IMR-90 (cell line): ENCODE results near the gene NR1I3. TPM values are rescaled to one million over a fixed set of nuclear protein-coding genes. Genes with fewer than 3 reads are reported as not detected.

Experiments used
- ATAC-seq: fragments of 200-7000 bp; cut with Tn5 transposase; 2 replicates; pipeline ENCODE4 v1.9.1; 2020; ENCODE audit warnings: low read depth, mild to moderate bottlenecking, moderate library complexity
- BruUV-seq: library from RNA; stranded (reverse); fragments of 400-500 nt; replicated peaks from 2 replicates; lab custom pipeline; 2021; lab: Mats Ljungman, UMichigan
- CTCF ChIA-PET: fragments of 300-600 bp; formaldehyde crosslinking; extraction: SDS; loops from one replicate; lab custom pipeline; 2021; ENCODE audit warnings: antibody characterized with exemption; lab: Yijun Ruan, JAX
- POLR2A ChIA-PET: fragments of 300-600 bp; sonication (Branson Sonifier 250); formaldehyde crosslinking; loops from one replicate; lab custom pipeline; 2022; ENCODE audit warnings: antibody characterized with exemption; ENCODE audit not compliant: unreplicated experiment; lab: Charles Lee
- DNase-seq: peaks from one replicate; pipeline ENCODE4 v3.0.0; 2013
- H2AFZ ChIP-seq: replicated peaks from 2 replicates; pipeline ENCODE3; 2013; ENCODE audit warnings: low read length, mild to moderate bottlenecking; ENCODE audit not compliant: poor library complexity
- H2AK5ac ChIP-seq: 2 replicates; pipeline ENCODE4 v1.6.1; 2013; ENCODE audit warnings: low read depth, low read length, inconsistent platforms
- H2AK9ac ChIP-seq: replicated peaks from 2 replicates; pipeline ENCODE3; 2013; ENCODE audit warnings: mild to moderate bottlenecking, low read depth, low read length, moderate library complexity; ENCODE audit not compliant: poor library complexity
- H2BK120ac ChIP-seq: 2 replicates; pipeline ENCODE4 v1.6.1; 2013; ENCODE audit warnings: low read depth, low read length, inconsistent platforms
- H2BK15ac ChIP-seq: 3 replicates; pipeline ENCODE4 v1.6.1; 2013; ENCODE audit warnings: low read depth, low read length, inconsistent platforms
- H2BK20ac ChIP-seq: 2 replicates; pipeline ENCODE4 v1.6.1; 2013; ENCODE audit warnings: low read depth, mild to moderate bottlenecking, inconsistent platforms, low read length, moderate library complexity
- H2BK5ac ChIP-seq: 2 replicates; pipeline ENCODE4 v1.6.1; 2013; ENCODE audit warnings: mild to moderate bottlenecking, low read depth, low read length, inconsistent platforms; ENCODE audit not compliant: poor library complexity, severe bottlenecking
- H3K14ac ChIP-seq: replicated peaks from 2 replicates; pipeline ENCODE4 v1.6.1; 2013; ENCODE audit warnings: low read depth, low read length, inconsistent platforms
- H3K18ac ChIP-seq: 2 replicates; pipeline ENCODE4 v1.6.1; 2013; ENCODE audit warnings: low read depth, low read length, control low read depth
- H3K23ac ChIP-seq: 2 replicates; pipeline ENCODE4 v1.6.1; 2013; ENCODE audit warnings: low read depth, low read length, inconsistent platforms
- H3K27ac ChIP-seq: 2 replicates; pipeline ENCODE4 v1.5.1; 2013; ENCODE audit warnings: mild to moderate bottlenecking, control low read depth, low read length; ENCODE audit not compliant: insufficient read depth
- H3K27me3 ChIP-seq: 2 replicates; pipeline ENCODE4 v1.6.1; 2013; ENCODE audit warnings: low read length; ENCODE audit not compliant: control insufficient read depth, insufficient read depth
- H3K36me3 ChIP-seq: 2 replicates; pipeline ENCODE4 v1.6.1; 2013; ENCODE audit warnings: low read length, mixed read lengths; ENCODE audit not compliant: control insufficient read depth, insufficient read depth
- H3K4ac ChIP-seq: 2 replicates; pipeline ENCODE4 v1.6.1; 2013; ENCODE audit warnings: low read depth, low read length, inconsistent platforms
- H3K4me1 ChIP-seq: 2 replicates; pipeline ENCODE4 v1.6.1; 2013; ENCODE audit warnings: low read length, mixed read lengths; ENCODE audit not compliant: control insufficient read depth, insufficient read depth
- H3K4me2 ChIP-seq: 2 replicates; pipeline ENCODE4 v1.6.1; 2013; ENCODE audit warnings: low read depth, mild to moderate bottlenecking, control low read depth, low read length, moderate library complexity
- H3K4me3 ChIP-seq: 2 replicates; pipeline ENCODE4 v1.5.1; 2013; ENCODE audit warnings: low read depth, mild to moderate bottlenecking, control low read depth, low read length, moderate library complexity; ENCODE audit not compliant: insufficient read depth
- H3K56ac ChIP-seq: 2 replicates; pipeline ENCODE4 v1.6.1; 2013; ENCODE audit warnings: low read length, inconsistent platforms; ENCODE audit not compliant: insufficient read depth; ENCODE audit errors: extremely low read depth
- H3K79me1 ChIP-seq, 2 experiments: 2 replicates each; pipeline ENCODE4 v1.6.1; 2013; ENCODE audit warnings: low read length in 2 of 2, inconsistent platforms in 1 of 2, low read depth in 1 of 2
- H3K9ac ChIP-seq: 2 replicates; pipeline ENCODE4 v1.6.1; 2013; ENCODE audit warnings: low read depth, low read length, control low read depth
- H3K9me1 ChIP-seq: 2 replicates; pipeline ENCODE4 v1.6.1; 2013; ENCODE audit warnings: low read length, inconsistent platforms; ENCODE audit not compliant: insufficient read depth
- H3K9me3 ChIP-seq: 2 replicates; pipeline ENCODE4 v1.6.1; 2013; ENCODE audit warnings: low read length; ENCODE audit not compliant: control insufficient read depth, insufficient read depth
- H4K20me1 ChIP-seq: 2 replicates; pipeline ENCODE4 v1.6.1; 2013; ENCODE audit warnings: low read length, inconsistent platforms; ENCODE audit not compliant: insufficient read depth
- H4K5ac ChIP-seq: 2 replicates; pipeline ENCODE4 v1.6.1; 2013; ENCODE audit warnings: mild to moderate bottlenecking, low read depth, low read length, control low read depth
- H4K8ac ChIP-seq, 2 experiments: 2 replicates each; pipeline ENCODE4 v1.6.1; 2013; ENCODE audit warnings: low read depth in 2 of 2, low read length in 2 of 2, control low read depth in 1 of 2, inconsistent platforms in 1 of 2
- H4K91ac ChIP-seq: 2 replicates; pipeline ENCODE4 v1.6.1; 2013; ENCODE audit warnings: low read depth, low read length, inconsistent platforms; ENCODE audit not compliant: insufficient read depth
- BHLHE40 ChIP-seq: fragments of 150-350 bp; IDR thresholded peaks from 2 replicates; pipeline ENCODE4 v1.6.1; 2016; ENCODE audit warnings: mild to moderate bottlenecking, low read depth, low read length
- CEBPB ChIP-seq: IDR thresholded peaks from 2 replicates; pipeline ENCODE4 v1.6.1; 2012; ENCODE audit warnings: low read depth, low read length, improper control_type of control experiment
- CHD1 ChIP-seq: IDR thresholded peaks from 2 replicates; pipeline ENCODE4 v1.6.1; 2012; ENCODE audit warnings: low read depth, low read length, improper control_type of control experiment
- CTCF ChIP-seq: conservative IDR thresholded peaks from 2 replicates; pipeline ENCODE4 v1.5.1; 2012; ENCODE audit warnings: mild to moderate bottlenecking, low read depth, low read length, improper control_type of control experiment
- ELK1 ChIP-seq: fragments of 150-350 bp; IDR thresholded peaks from 2 replicates; pipeline ENCODE4 v1.6.1; 2016; ENCODE audit warnings: low read depth, mild to moderate bottlenecking, low read length, moderate library complexity, borderline replicate concordance
- FOS ChIP-seq: fragments of 150-350 bp; IDR thresholded peaks from 2 replicates; pipeline ENCODE4 v1.6.1; 2016; ENCODE audit warnings: low read depth, low read length
- MAZ ChIP-seq: IDR thresholded peaks from 2 replicates; pipeline ENCODE4 v1.6.1; 2012; ENCODE audit warnings: low read depth, mild to moderate bottlenecking, low read length, improper control_type of control experiment, moderate library complexity, borderline replicate concordance
- NFE2L2 ChIP-seq: fragments of 150-350 bp; IDR thresholded peaks from 2 replicates; pipeline ENCODE4 v1.6.1; 2016; ENCODE audit warnings: low read depth, mild to moderate bottlenecking, low read length
- POLR2A ChIP-seq: IDR thresholded peaks from 2 replicates; pipeline ENCODE4 v1.6.1; 2012; ENCODE audit warnings: mild to moderate bottlenecking, low read depth, low read length
- RAD21 ChIP-seq: IDR thresholded peaks from 2 replicates; pipeline ENCODE4 v1.6.1; 2012; ENCODE audit warnings: low read length, improper control_type of control experiment
- RCOR1 ChIP-seq: IDR thresholded peaks from 2 replicates; pipeline ENCODE4 v1.6.1; 2012; ENCODE audit warnings: mild to moderate bottlenecking, low read length, improper control_type of control experiment; ENCODE audit not compliant: insufficient replicate concordance
- SMC3 ChIP-seq: fragments of 150-350 bp; IDR thresholded peaks from 2 replicates; pipeline ENCODE4 v1.6.1; 2016; ENCODE audit warnings: low read depth, mild to moderate bottlenecking, antibody characterized with exemption, low read length, moderate library complexity
- USF2 ChIP-seq: fragments of 150-350 bp; IDR thresholded peaks from 2 replicates; pipeline ENCODE4 v1.6.1; 2017; ENCODE audit warnings: mild to moderate bottlenecking, antibody characterized with exemption, low read length, low read depth
- WGBS, 2 experiments: methylation state at CpG; one replicate each; pipeline versions ENCODE4 v1.1.5 to v1.1.7; 2013; ENCODE audit warnings: missing lambda C conversion rate in 2 of 2; ENCODE audit not compliant: insufficient read length in 1 of 2; ENCODE audit errors: extremely low coverage in 2 of 2; 5-methylcytosine and 5-hydroxymethylcytosine counted together
- dilution Hi-C: fragments of 300-500 bp; cut with HindIII; formaldehyde crosslinking; loops from one replicate; pipeline ENCODE4 v1.14.3; 2018; ENCODE audit warnings: low sequenced_read_pairs; ENCODE audit not compliant: unreplicated experiment
- in situ Hi-C: fragments of 300-500 bp; cut with MboI; formaldehyde crosslinking; loops from 3 replicates; pipeline ENCODE4 v1.14.3; 2019; ENCODE audit warnings: low sequenced_read_pairs, inconsistent platforms, mixed read lengths
- intact Hi-C: fragments of 100-400 bp; cut with micrococcal nuclease; formaldehyde crosslinking; loops from 2 replicates; pipeline ENCODE4 v1.10.0; 2022
- polyA plus RNA-seq, 3 experiments: library from polyadenylated mRNA; depleted of rRNA; stranded (reverse); fragments of >200 nt; gene quantifications; 2 replicates each; pipeline ENCODE4 v1.2.3, GENCODE V29; 2012; ENCODE audit warnings: low replicate concordance in 1 of 3
- total RNA-seq: library from RNA; depleted of rRNA; stranded (reverse); fragments of >200 nt; gene quantifications from 2 replicates; pipeline ENCODE4 v1.2.3, GENCODE V29; 2012

Gene NR1I3
- total and polyA plus RNA-seq, 2 of the 4 experiments (the other 2 are of a cell fraction), result not detected

- Histone ChIP-seq H3K14ac (no peak overlapping the region), H3K56ac (no peak overlapping the region), H3K4me3 (no peak overlapping the region), H3K79me1 (peaks cover 11 to 21% of the 10 kb centered on the region in 2 experiments), H3K27ac (no peak overlapping the region), H2AFZ (no peak overlapping the region), H3K23ac (no peak overlapping the region), H3K4ac (no peak overlapping the region), H3K18ac (no peak overlapping the region), H2AK5ac (no peak overlapping the region), H3K27me3 (no peaks in the 10 kb centered on the region), H3K9me3 (no peaks in the 10 kb centered on the region), H2BK15ac (no peak overlapping the region), H3K9ac (no peak overlapping the region), H3K36me3 (peaks cover 8% of the 10 kb centered on the region), H4K20me1 (no peaks in the 10 kb centered on the region), H2AK9ac (no peak overlapping the region), H3K4me1 (peaks cover 8% of the 10 kb centered on the region), H4K8ac (no peak overlapping the region), H2BK5ac (no peak overlapping the region), H3K9me1 (peaks cover 7% of the 10 kb centered on the region; the same call in 1 of the 2 replicates), H3K4me2 (no peak overlapping the region), H4K5ac (no peak overlapping the region), H2BK20ac (no peak overlapping the region), H2BK120ac (no peak overlapping the region), H4K91ac (no peak overlapping the region)
- ChIA-PET POLR2A (no interaction called here), CTCF (interaction anchor here (0.7 kb wide), 1 partner anchor 1906 kb away, joined by 3 read pairs; no protein-coding TSS in a partner anchor)
- DNase-seq (no peak), ATAC-seq (no peak)
- in situ Hi-C loops (no loop called here), intact Hi-C loops (no loop called here), dilution Hi-C loops (no loop called here)
- BruUV-seq, result no TSS peak
- WGBS, 2 experiments, result 85% methylated on average over 2 of the region's 3 CpGs; no CpG with 5 or more reads in 1 of the 2 experiments
- TF ChIP-seq BHLHE40 (no peak), CEBPB (no peak), CTCF (no peak), RAD21 (no peak), MAZ (no peak), FOS (no peak), SMC3 (no peak), USF2 (no peak), RCOR1 (no peak), ELK1 (no peak), CHD1 (no peak), NFE2L2 (no peak), POLR2A (no peak)
Measured at GRCh38 chr1:161179698-161180097, 58.3 kb downstream of the NR1I3 start.
